HG03571 (cell line): ENCODE data around the gene MAP2K2.

Experiments
- ATAC-seq: cut with Tn5 transposase; IDR thresholded peaks from one replicate; pipeline ENCODE4 v1.9.1; 2021; ENCODE audit not compliant: unreplicated experiment

MAP2K2 gene

DNA sequence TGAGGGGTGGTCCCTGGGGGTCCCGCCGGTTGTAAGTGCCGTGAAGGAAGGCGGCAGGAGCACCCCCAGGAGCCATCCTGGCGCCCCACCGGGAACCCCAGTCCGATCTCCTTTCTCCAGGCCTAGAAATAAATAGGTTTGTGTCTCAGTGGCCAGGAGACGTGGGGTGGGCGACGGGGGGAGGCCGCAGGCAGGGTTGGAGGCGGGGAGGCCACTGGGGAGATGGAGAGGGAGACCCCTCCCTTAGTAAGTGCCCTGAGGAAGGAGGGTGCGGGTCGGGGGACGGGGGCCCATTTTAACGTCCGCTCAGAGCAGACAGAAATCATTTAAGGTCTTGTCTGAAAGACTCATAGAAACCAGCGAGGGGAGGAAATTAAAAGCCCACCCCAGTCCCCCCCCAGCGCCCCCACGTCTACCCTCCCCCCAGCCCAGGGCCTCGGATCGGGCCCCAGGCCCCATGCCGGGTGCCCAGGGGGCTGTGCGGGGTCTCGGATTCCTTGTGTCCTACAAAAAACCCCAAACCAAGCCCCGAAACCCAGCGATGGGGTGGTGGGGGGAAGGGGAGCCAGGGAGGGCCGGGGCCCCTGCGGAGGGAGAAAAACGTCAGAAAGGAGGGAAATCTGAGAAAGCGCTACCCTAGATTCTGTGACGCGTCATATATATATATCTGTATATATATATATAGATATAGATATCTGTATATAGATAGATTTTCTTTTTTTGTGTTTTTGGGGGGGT, 76.8 kb downstream of the MAP2K2 start:
- no peak for ATAC-seq

DNA sequence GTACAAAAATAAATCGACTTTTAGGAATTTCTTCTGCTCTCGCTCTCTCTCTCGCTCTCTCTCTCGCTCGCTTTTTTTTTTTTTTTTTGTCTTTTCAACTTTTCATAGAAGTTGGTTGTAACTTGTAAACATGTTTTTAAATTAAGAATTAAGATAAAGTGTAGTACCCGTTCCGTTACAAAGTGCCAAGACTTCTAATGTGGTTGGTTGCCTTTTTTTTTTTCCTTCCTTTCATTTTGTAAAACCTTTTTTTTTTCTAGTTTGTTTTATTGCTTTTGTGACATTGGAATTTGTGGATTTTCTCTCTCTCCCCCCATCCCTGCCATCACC, 77.6 kb downstream of the MAP2K2 start:
- no peak for ATAC-seq

- ATAC-seq = no peak
These were observed 78.1 kb downstream of the MAP2K2 start for GRCh38 chr19:4045597-4046361.

- ATAC-seq = no peak
These were observed 78.9 kb downstream of the MAP2K2 start for GRCh38 chr19:4044990-4045465.

DNA sequence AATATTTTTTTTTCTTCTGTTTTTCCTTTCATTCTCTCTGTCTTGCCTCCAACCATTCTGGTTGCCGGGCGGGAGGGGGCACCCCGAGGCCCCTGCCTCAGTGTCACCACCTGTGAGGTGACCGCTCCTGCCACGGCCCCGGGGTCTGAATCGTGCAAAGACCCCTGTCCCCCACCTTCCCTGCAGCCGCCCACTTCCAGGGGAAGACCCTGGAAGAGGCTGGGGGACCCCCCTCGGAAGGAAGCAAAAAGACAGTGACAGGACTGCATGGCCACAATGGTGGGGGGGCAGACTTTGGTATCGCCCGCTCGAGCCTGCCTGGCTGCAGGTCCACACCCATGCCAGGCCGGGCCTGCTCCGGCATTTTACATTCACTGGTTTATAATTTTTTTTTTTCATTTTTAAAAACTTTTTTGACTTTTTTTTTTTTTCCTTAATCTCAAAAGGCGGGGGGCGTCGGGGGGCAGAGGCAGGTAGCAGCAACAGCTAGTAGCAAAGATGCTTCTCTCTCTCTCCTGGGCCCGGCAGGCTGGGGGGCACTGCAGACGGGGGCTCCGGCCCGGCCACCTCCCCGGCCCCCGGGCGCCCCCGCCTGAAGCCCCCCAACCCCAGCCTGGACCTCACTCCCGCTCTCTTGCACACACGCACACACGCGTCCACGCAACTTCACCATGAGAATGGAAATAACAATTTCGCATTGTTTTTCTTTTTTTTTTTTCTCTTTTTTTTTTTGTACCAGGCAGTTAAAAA, 79.8 kb downstream of the MAP2K2 start:
- no peak for ATAC-seq

- ATAC-seq = no peak
These were observed 80.5 kb downstream of the MAP2K2 start for GRCh38 chr19:4043401-4043800.

GRCh38 chr19:4042731-4043082, 81.2 kb downstream of the MAP2K2 start:
- no peak for ATAC-seq

DNA sequence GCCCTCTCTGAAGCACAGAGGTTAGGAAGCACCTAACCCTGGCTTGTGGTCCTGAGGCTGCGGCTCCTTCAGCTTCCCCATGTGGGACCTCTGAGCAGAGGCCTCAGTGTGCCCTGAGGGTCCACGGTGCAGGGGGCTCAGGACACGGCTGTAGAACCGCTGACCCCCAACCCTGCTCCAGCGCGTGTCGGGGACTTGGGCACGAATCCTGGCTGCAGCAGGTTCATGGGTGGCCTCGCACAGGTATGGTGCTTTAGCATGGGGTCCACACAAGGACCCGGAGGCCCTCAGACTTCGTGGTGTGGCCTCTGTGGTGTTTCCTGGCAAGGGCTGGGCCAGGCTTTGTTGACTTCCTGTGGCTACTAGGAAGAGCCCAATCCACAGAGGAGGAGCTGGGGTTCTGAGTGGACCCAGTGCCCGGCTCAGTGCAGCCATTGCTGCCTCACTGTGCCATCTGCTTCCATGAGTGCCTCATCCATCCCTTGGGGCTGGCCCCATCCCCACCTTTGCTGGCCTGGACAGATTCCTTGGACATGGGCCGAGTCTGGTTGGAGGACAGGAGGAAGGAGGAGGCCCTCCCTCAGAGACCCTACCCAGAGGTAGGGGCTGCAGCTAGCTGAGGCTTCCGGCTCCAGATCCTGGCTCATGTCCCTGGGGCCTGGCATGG, 81.7 kb downstream of the MAP2K2 start:
- ATAC-seq = no peak
